ENCODE results near the gene PTPN9.
"Not testable (repeated sequence)": the region's sequence is repeated elsewhere in the genome, so short reads cannot be mapped to it uniquely, and the experiment has no call there.

PTPN9 gene

GRCh38 chr15:75531041-75531450 is 48.1 kb downstream of the PTPN9 start:
- no peak for DNase-seq (ENCODE audit: low read depth, low spot score)

- no peak for DNase-seq (ENCODE audit: low read depth, low spot score)
Measured at GRCh38 chr15:75530169-75530568, 48.9 kb downstream of the PTPN9 start.

DNA sequence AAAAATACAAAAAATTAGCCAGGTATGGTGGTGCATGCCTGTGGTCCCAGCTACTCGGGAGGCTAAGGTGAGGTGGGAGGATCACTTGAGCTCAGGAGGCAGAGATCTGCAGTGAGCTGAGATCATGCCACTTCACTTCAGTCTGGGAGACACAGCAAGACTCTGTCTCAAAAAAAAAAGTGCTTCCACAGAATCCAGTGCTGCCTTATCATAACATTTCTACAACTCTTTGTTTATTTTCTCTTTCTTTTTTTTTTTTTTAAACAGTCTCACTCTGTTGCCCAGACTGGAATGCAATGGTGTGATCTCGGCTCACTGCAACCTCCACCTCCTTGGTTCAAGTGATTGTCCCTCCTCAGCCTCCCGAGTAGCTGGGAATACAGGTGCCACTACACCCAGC is 53.4 kb downstream of the PTPN9 start:
- not testable (repeated sequence) for DNase-seq (ENCODE audit: low read depth, low spot score)

DNA sequence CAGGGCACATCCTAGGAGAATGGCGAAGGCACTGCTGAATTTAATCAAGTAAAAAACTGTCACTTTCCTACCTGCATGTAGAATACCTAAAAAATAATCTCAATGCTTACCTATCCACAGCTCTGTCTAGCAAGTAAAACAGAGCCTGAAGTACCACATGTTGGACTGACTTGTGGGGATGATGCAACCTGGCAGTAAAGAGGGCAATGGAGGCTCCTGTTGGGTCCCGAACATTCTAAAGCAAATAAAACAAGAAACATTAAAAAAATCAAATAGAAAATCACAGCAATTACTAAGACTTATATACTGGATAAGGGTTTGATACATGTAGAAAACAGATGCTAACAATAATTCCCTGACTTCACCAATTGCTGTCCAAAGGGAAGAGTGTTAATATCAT is 56.1 kb downstream of the PTPN9 start:
- DNase-seq (ENCODE audit: low read depth, low spot score), result no peak

DNA sequence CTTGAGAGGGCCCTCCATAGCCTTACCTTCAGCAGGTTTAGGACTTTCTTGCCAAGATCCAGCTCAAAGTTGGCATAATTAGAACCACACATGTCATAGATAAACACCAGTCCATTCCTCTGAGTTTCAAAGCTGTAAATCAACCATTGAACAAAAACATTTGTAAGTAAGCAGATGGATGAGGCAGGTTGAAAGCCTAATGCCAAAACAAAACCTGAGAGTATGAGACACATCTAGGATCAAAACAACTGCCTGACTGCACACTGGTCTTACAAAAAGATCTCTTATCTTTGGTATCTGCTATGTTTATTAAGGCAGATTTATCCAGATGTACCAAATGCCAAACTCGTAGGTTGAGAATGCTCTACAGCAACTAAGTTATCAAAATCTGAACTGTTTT is 61.9 kb downstream of the PTPN9 start:
- DNase-seq (ENCODE audit: low read depth, low spot score), result no peak

DNA sequence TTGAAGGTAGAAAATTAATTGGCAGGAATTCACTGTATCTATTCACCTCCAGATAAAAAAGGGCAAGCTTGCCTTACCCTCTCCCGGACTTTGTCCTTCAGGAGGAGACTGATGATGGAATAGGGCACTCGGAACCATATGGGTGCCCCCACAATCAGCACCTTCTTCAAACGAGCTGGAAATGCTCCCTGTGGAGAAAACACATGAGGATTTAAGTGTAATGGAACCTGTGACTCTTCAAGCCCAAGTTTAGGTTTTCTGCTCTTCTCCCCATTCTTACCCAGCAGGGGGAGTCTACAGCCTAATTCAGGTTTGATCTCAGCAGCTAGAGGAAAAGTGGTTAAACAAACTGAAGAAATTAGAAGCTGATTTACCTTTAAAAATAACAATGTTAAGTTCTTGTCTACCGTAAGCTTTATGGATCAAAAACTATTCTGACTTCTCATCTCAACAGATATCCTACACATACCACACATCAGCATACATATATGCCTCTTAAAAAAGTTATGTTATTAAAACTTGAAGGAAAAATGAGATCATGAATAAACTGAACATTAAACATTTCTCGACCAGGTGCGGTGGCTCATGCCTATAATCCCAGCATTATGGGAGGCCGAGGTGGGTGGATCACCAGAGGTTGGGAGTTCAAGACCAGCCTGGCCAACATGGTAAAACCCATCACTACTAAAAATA is 70.1 kb downstream of the PTPN9 start:
- no peak for DNase-seq (ENCODE audit: low read depth, low spot score)

- DNase-seq (ENCODE audit: low read depth, low spot score), result no peak
Measured at GRCh38 chr15:75502360-75502759, 76.8 kb downstream of the PTPN9 start.

- no peak for DNase-seq (ENCODE audit: low read depth, low spot score)
Measured at GRCh38 chr15:75493732-75494131, 85.4 kb downstream of the PTPN9 start.

DNA sequence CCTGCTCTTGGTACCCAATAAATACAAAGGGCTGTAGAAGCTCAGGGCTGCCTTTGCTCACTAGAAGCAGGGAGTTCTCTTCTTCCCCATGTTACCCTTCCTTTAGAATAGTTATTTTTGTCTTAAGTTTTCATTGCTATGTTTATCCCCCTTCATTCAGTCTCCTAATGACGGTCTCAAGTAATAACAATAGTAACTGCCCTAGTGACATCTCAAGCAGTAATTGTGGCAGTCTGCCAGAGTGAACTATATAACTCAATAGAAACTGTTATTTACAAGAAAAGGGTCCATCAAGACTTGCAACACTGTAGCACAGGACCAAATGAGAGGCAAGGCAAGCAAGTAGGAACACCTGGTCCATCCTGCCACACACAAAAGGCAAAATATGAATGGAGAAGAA is 95.2 kb downstream of the PTPN9 start:
- DNase-seq (ENCODE audit: low read depth, low spot score), result no peak

- DNase-seq (ENCODE audit: low read depth, low spot score), result not testable (repeated sequence)
Measured at GRCh38 chr15:75483556-75483955, 95.6 kb downstream of the PTPN9 start.

DNA sequence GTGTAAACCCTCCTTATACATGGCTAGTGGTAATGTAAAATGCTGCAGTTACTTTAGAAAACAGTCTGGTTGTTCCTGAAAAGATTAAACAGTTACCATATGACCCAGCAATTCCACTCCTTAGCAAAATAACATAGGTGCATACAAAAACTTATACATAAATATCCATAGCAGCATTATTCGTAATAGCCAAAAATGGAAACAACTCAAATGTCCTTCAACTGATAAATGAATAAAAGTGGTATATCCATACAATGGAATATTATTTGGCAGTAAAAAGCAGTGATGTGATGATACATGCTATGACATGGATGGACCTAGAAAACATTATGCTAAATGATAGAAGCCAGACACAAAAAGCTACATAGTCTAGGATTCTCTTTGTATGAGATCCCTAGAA is 96.0 kb downstream of the PTPN9 start:
- DNase-seq (ENCODE audit: low read depth, low spot score), result no peak

DNA sequence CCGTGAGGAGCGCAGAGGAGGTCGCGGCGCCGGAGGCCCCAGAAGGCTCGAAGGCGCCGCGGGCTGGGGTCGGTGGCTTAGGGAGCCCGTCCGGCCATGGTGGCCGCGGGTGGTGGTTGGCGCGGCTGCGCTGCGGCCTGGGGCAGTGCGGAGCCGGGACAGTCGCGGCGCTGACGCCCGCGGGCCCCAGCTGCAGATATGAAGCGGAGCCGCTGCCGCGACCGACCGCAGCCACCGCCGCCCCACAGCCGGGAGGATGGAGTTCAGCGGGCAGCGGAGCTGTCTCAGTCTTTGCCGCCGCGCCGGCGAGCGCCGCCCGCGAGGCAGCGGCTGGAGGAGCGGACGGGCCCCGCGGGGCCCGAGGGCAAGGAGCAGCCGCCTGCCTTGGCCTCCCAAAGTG is 98.7 kb downstream of the PTPN9 start:
- DNase-seq (ENCODE audit: low read depth, low spot score), result not testable (repeated sequence)

- no peak for DNase-seq (ENCODE audit: low read depth, low spot score)
Measured at GRCh38 chr15:75479670-75480069, 99.4 kb downstream of the PTPN9 start.

DNA sequence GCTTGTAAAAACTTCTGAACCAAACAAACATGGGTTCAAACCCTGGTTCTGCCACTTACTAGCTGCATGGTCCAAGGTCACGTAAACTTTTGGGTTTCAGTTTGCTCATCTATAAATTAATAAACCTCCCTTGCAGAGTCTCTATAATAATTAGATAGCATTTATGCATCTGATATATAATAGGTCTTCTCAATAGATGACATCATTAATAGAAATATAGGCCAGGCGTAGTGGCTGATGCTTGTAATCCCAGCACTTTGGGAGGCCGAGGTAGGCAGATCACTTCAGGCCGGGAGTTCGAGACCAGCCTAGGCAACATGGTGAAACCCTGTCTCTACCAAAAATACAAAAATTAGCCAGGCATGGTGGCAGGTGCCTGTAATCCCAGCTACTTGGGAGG is 102.0 kb downstream of the PTPN9 start:
- DNase-seq (ENCODE audit: low read depth, low spot score), result not testable (repeated sequence)

DNA sequence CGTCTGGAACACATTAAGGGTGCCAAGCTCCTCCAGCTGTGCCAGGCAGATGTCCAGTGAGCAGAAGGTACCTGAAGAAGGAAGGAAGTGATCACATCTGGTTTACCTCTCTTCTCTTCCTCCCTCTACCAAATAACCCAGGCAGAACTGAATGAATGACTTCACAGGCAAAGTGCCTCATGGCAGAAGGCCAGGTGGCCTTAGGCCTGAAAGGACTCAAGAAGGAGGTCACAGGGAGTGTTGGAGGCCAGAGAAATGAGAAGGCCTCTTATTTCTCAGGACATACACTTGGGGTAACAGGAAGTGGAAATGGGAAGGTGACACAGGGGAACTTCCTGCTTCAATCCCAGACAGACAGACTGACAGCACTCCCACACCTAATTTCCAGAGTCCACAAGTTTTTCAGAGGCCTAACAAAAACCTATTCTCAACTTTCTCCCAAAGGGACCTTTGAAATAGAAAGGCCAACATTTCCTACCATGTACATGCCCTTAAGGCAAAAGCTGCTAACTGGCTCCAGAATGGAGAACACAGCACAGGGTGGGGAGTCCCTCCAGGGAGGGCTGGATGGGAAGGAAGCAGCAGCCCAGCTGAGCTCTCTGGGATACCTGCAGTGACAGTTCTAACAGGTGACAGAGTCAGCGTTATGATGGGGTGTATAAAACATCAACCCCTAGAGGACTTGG is 110.1 kb downstream of the PTPN9 start:
- no peak for DNase-seq (ENCODE audit: low read depth, low spot score)

- no peak for DNase-seq (ENCODE audit: low read depth, low spot score)
Measured at GRCh38 chr15:75460646-75461045, 118.5 kb downstream of the PTPN9 start.

DNA sequence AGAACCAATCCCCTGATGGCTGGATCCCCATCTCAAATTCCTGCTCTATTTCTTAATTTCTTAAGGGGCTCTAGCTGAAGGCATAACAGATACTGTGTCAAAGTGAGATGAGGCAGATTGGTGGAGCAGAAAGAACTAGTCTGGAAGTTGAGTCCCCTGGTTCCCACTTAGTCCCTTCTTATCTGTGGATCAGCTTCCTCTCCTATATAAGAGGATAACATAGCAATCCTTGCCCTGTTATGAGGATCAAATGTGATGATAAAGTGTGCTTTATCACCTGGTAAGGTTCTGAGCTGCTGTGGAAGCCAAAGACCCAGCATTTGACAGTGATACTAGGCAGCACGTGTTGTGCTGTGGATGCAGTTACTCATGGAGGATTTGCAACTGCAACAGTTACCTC is 119.5 kb downstream of the PTPN9 start:
- no peak for DNase-seq (ENCODE audit: low read depth, low spot score)

- no peak for DNase-seq (ENCODE audit: low read depth, low spot score)
Measured at GRCh38 chr15:75456710-75457109, 122.4 kb downstream of the PTPN9 start.

DNA sequence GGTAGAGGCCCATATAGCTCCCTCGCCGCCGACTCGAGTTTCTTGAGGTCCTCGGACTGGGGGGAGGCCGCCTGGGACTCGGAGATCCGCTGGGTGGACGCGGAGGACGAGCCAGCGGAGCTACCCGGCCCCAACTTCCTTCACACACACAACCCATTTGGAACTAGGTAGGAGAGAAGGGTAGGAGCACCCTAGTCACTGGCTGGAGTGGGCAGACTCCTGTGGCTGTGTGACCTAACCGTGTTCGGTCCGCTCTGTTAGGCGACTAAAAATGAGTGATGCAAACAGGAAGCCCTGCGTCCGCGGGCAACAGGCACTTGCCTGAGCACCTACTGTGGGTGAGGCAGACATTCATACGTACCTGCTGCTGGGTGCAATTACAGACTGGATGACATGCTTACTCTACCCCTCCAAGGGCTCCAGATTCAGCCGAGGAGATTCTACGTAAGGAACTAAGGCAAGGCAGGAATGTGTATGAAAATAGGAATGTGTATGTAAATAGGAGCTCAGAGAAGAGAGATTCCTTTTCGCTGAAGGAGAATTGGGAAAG is 123.1 kb downstream of the PTPN9 start:
- DNase-seq (ENCODE audit: low read depth, low spot score), result peak; percentile 15

- peak; percentile 13 for DNase-seq (ENCODE audit: low read depth, low spot score)
Measured at GRCh38 chr15:75455424-75455981, 123.6 kb downstream of the PTPN9 start.

- no peak for DNase-seq (ENCODE audit: low read depth, low spot score)
Measured at GRCh38 chr15:75454471-75455378, 124.4 kb downstream of the PTPN9 start.
